HCT116 (cell line): ENCODE measurements around the gene COG2.

Experiments
- POLR2A ChIP-seq: IDR thresholded peaks from 2 replicates; pipeline ENCODE4 v1.7.0; 2011; ENCODE audit warnings: borderline replicate concordance; ENCODE audit not compliant: insufficient read depth, insufficient read length; ENCODE audit errors: extremely low read depth
- TF ChIP-seq, protein P1 (sequence below), 3 experiments: fragments of 200-600 bp in 1 of 3; sonication (generic) in 1 of 3; IDR thresholded peaks in 2 of 3; conservative IDR thresholded peaks in 1 of 3; 2 replicates each; pipeline ENCODE4 v1.5.1; 2012 to 2017; ENCODE audit warnings: low read depth in 2 of 3, low read length in 2 of 3, antibody characterized with exemption in 1 of 3, borderline replicate concordance in 1 of 3, control low read depth in 1 of 3, mild to moderate bottlenecking in 1 of 3, mixed read lengths in 1 of 3, mixed run types in 1 of 3, moderate library complexity in 1 of 3; ENCODE audit not compliant: insufficient read depth in 1 of 3

DNA sequence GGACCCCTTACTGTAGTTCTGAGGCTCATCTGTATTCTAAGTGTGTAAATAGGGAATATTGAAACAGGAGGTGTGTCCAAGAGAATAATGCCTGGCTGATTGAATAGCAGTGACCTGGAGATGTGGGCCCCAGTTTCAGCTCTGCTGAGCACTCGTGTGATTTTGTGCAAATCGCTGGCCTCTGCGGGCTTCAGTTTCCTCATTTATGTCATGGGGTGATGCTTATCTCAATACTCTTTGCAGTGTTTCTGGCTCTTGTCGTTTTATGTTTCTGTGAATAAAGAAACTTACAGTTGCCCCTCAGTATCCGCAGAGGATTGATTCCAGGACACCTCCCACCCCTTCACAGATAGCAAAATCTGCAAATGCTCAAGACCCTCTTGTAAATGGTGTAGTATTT is 5.0 kb downstream of the COG2 start:
- no peak for TF ChIP-seq POLR2A
- TF ChIP-seq, protein P1, sequence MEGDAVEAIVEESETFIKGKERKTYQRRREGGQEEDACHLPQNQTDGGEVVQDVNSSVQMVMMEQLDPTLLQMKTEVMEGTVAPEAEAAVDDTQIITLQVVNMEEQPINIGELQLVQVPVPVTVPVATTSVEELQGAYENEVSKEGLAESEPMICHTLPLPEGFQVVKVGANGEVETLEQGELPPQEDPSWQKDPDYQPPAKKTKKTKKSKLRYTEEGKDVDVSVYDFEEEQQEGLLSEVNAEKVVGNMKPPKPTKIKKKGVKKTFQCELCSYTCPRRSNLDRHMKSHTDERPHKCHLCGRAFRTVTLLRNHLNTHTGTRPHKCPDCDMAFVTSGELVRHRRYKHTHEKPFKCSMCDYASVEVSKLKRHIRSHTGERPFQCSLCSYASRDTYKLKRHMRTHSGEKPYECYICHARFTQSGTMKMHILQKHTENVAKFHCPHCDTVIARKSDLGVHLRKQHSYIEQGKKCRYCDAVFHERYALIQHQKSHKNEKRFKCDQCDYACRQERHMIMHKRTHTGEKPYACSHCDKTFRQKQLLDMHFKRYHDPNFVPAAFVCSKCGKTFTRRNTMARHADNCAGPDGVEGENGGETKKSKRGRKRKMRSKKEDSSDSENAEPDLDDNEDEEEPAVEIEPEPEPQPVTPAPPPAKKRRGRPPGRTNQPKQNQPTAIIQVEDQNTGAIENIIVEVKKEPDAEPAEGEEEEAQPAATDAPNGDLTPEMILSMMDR (IDR thresholded peaks at IDR 0.05 in 2 of 3, conservative IDR thresholded peaks at IDR 0.05 in 1 of 3; ENCODE audit: borderline replicate concordance in 1 of 3, insufficient read depth in 1 of 3, low read depth in 2 of 3, low read length in 2 of 3) = no peak
